Measurements from ENCODE around the gene ZMYND15. TPM values are rescaled to one million over a fixed set of nuclear protein-coding genes. Genes with fewer than 3 reads are reported as not detected.

ZMYND15 gene
- total and polyA plus RNA-seq, 2 experiments from 2014 or later: 0.16 to 0.32 TPM

DNA sequence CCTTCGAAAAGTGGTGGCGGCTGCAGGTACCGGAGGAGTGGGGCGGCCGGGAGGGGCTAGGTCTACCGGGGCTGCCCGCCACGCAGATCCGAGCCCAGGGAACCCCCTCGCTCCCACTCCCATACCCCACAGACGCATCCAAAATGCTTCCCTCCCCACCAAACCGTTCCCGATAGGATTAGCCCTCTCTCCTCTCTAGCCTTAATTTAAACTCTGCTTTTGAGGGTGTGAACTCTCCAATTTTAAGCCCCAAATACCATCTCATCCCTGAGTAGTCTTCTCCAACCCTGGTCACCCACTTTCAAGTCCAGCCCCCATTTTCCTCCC lies 355 bp downstream of the ZMYND15 start:
- Histone ChIP-seq H3K27me3 (replicated peaks; ENCODE audit: insufficient read depth) (peaks cover 6% of the 10 kb centered on the region; the same call in 1 of the 2 replicates), H3K4me3 (peak overlapping the region; percentile 78), H3K79me2 (ENCODE audit: insufficient read depth) (no peaks in the 10 kb centered on the region), H4K20me1 (ENCODE audit: insufficient read depth) (no peaks in the 10 kb centered on the region), H3K27ac (no peak overlapping the region), H3F3A (ENCODE audit: insufficient read depth) (no peaks in the 10 kb centered on the region), H3K9me3 (ENCODE audit: low read depth) (no peaks in the 10 kb centered on the region), H3K4me2 (ENCODE audit: unreplicated experiment) (peak overlapping the region; percentile 70), H2AFZ (peak overlapping the region; percentile 87; the same call in 1 of the 2 replicates), H3K4me1 (ENCODE audit: insufficient read depth) (no peaks in the 10 kb centered on the region; the same call in 1 of the 2 replicates), H3K9me2 (ENCODE audit: insufficient read depth) (no peaks in the 10 kb centered on the region), H3K9ac (peak overlapping the region; percentile 59; the same call in 1 of the 2 replicates), H3K36me3 (ENCODE audit: low read depth) (no peaks in the 10 kb centered on the region)
- in situ Hi-C loops (cut with MboI): no loop called here
- no peak for DNase-seq
- no peak for TF ChIP-seq EZH2 (IDR thresholded peaks at IDR 0.05; ENCODE audit: insufficient read depth, poor library complexity, severe bottlenecking)
- TF ChIP-seq EZH2phosphoT487 (IDR thresholded peaks at IDR 0.05; ENCODE audit: insufficient read depth, low read depth): no peak
- WGBS, 2 experiments (ENCODE audit: low coverage in 1 of 2, low lambda C conversion rate in 2 of 2, missing lambda C conversion rate in 2 of 2): 5 to 9% methylated on average over 11 to 13 of the region's 13 CpGs

DNA sequence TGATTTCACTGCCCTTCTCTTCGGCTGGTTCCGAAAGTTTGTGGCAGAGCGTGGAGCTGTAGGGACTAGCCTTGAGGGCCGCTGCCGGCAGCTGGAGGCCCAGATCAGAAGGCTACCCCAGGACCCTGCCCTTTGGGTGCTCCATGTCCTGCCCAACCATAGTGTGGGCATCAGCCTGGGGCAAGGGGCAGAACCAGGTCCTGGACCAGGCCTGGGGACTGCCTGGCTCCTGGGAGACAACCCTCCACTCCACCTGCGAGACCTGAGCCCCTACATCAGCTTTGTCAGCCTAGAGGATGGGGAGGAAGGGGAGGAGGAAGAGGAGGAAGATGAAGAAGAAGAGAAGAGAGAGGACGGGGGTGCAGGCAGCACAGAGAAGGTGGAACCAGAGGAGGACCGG lies 951 bp downstream of the ZMYND15 start:
- Histone ChIP-seq H3K9me2 (ENCODE audit: insufficient read depth) (no peaks in the 10 kb centered on the region), H3K79me2 (ENCODE audit: insufficient read depth) (no peaks in the 10 kb centered on the region), H3K4me1 (ENCODE audit: insufficient read depth) (no peaks in the 10 kb centered on the region; the same call in 1 of the 2 replicates), H2AFZ (no peak overlapping the region), H3K9ac (no peak overlapping the region), H3K36me3 (ENCODE audit: low read depth) (no peaks in the 10 kb centered on the region), H3F3A (ENCODE audit: insufficient read depth) (no peaks in the 10 kb centered on the region), H3K4me2 (ENCODE audit: unreplicated experiment) (no peak overlapping the region), H3K27me3 (replicated peaks; ENCODE audit: insufficient read depth) (peaks cover 6% of the 10 kb centered on the region; the same call in 1 of the 2 replicates), H4K20me1 (ENCODE audit: insufficient read depth) (no peaks in the 10 kb centered on the region), H3K9me3 (ENCODE audit: low read depth) (no peaks in the 10 kb centered on the region), H3K27ac (no peak overlapping the region), H3K4me3 (no peak overlapping the region)
- 88 to 96% methylated on average over 7 to 8 of the region's 8 CpGs for WGBS, 2 experiments (ENCODE audit: low coverage in 1 of 2, low lambda C conversion rate in 2 of 2, missing lambda C conversion rate in 2 of 2)
- TF ChIP-seq EZH2 (IDR thresholded peaks at IDR 0.05; ENCODE audit: insufficient read depth, poor library complexity, severe bottlenecking) (no peak), EZH2phosphoT487 (IDR thresholded peaks at IDR 0.05; ENCODE audit: insufficient read depth, low read depth) (no peak)
- in situ Hi-C loops (cut with MboI): no loop called here
- DNase-seq: no peak

DNA sequence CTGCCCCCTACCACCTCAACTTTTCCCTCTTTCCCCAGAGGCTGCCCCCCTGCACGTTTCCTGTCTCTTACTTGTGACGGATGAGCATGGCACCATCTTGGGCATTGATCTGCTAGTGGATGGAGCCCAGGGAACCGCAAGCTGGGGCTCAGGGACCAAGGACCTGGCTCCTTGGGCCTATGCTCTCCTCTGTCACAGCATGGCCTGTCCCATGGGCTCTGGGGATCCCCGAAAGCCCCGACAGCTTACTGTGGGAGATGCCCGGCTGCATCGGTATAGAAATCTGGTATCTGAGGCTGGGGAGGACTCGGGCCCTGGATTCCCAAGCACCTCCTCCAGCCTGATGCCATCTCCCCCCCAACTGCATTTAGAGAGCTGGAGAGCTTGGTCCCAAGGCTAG lies 1.9 kb downstream of the ZMYND15 start:
- Histone ChIP-seq H3K4me2 (ENCODE audit: unreplicated experiment) (no peak overlapping the region), H2AFZ (no peak overlapping the region), H3K4me1 (ENCODE audit: insufficient read depth) (no peaks in the 10 kb centered on the region), H3K4me3 (no peak overlapping the region), H3K9me3 (ENCODE audit: low read depth) (no peaks in the 10 kb centered on the region), H3K9me2 (ENCODE audit: insufficient read depth) (no peaks in the 10 kb centered on the region), H3K27ac (no peak overlapping the region), H3K9ac (no peak overlapping the region), H3F3A (ENCODE audit: insufficient read depth) (no peaks in the 10 kb centered on the region), H4K20me1 (ENCODE audit: insufficient read depth) (no peaks in the 10 kb centered on the region), H3K36me3 (ENCODE audit: low read depth) (no peaks in the 10 kb centered on the region), H3K79me2 (ENCODE audit: insufficient read depth) (no peaks in the 10 kb centered on the region), H3K27me3 (replicated peaks; ENCODE audit: insufficient read depth) (peaks cover 6% of the 10 kb centered on the region; the same call in 1 of the 2 replicates)
- DNase-seq: no peak
- WGBS, 2 experiments (ENCODE audit: low coverage in 1 of 2, low lambda C conversion rate in 2 of 2, missing lambda C conversion rate in 2 of 2): 96 to 98% methylated on average over 8 of the region's 8 CpGs
- no peak for TF ChIP-seq EZH2phosphoT487 (IDR thresholded peaks at IDR 0.05; ENCODE audit: insufficient read depth, low read depth)
- no peak for TF ChIP-seq EZH2 (IDR thresholded peaks at IDR 0.05; ENCODE audit: insufficient read depth, poor library complexity, severe bottlenecking)
- in situ Hi-C loops (cut with MboI): no loop called here

DNA sequence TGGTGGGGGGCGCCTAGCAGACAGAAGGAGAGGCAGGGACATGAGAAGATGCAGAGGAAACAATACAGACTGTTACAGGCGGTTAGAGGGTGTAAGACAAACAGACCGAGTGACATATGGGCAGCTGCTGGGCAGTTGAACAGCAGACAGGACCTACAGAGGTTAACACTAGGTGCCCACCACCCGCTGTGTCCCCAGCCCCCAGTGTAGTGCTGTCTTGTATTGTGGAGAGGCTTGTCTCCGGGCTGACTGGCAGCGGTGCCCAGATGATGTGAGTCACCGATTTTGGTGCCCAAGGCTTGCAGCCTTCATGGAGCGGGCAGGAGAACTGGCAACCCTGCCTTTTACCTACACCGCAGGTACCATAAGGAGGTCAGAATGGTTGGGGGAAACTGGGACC lies 2.5 kb downstream of the ZMYND15 start:
- no peaks in the 10 kb centered on the region for H3K9me3 ChIP-seq (ENCODE audit: low read depth)
- no peaks in the 10 kb centered on the region for H4K20me1 ChIP-seq (ENCODE audit: insufficient read depth)
- 92 to 95% methylated on average over 9 of the region's 9 CpGs for whole genome bisulfite sequencing, 2 experiments (ENCODE audit: low coverage in 1 of 2, low lambda C conversion rate in 2 of 2, missing lambda C conversion rate in 2 of 2)
- H3K36me3 ChIP-seq (ENCODE audit: low read depth): no peaks in the 10 kb centered on the region
- no peak overlapping the region for H2AFZ ChIP-seq
- in situ Hi-C loops (cut with MboI): no loop called here
- no peaks in the 10 kb centered on the region for H3K9me2 ChIP-seq (ENCODE audit: insufficient read depth)
- no peaks in the 10 kb centered on the region for H3F3A ChIP-seq (ENCODE audit: insufficient read depth)
- no peak overlapping the region for H3K4me2 ChIP-seq (ENCODE audit: unreplicated experiment)
- no peak overlapping the region for H3K9ac ChIP-seq
- TF ChIP-seq EZH2 (IDR thresholded peaks at IDR 0.05; ENCODE audit: insufficient read depth, poor library complexity, severe bottlenecking) (no peak), EZH2phosphoT487 (IDR thresholded peaks at IDR 0.05; ENCODE audit: insufficient read depth, low read depth) (no peak)
- H3K79me2 ChIP-seq (ENCODE audit: insufficient read depth): no peaks in the 10 kb centered on the region
- DNase-seq: no peak
- peaks cover 6% of the 10 kb centered on the region; the same call in 1 of the 2 replicates for H3K27me3 ChIP-seq (replicated peaks; ENCODE audit: insufficient read depth)
- H3K4me3 ChIP-seq: no peak overlapping the region
- H3K4me1 ChIP-seq (ENCODE audit: insufficient read depth): no peaks in the 10 kb centered on the region
- no peak overlapping the region for H3K27ac ChIP-seq

DNA sequence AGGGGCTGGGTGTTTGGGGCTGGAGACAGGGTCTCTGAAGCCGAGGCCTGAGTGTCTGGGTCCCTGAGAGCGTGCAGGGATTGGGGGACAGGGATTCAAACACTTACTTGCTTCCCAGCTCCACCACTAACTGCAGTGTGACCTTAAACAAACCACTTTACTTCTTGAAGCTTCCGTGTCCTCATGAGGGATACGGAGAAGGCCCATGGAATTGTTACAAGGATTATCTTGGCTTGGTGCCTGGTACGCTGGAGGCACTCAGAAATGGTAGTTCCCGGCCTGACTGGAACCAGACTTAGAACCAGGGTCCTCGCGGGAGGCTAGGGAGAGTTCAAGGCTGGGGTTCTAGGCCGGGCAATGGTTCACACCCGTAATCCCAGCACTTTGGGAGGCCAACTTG lies 3.0 kb downstream of the ZMYND15 start:
- Histone ChIP-seq H3K79me2 (ENCODE audit: insufficient read depth) (no peaks in the 10 kb centered on the region), H3K4me3 (no peak overlapping the region), H3F3A (ENCODE audit: insufficient read depth) (no peaks in the 10 kb centered on the region), H3K9me3 (ENCODE audit: low read depth) (no peaks in the 10 kb centered on the region), H3K9me2 (ENCODE audit: insufficient read depth) (no peaks in the 10 kb centered on the region), H3K4me1 (ENCODE audit: insufficient read depth) (no peaks in the 10 kb centered on the region), H4K20me1 (ENCODE audit: insufficient read depth) (no peaks in the 10 kb centered on the region), H3K27me3 (replicated peaks; ENCODE audit: insufficient read depth) (peaks cover 6% of the 10 kb centered on the region; the same call in 1 of the 2 replicates), H3K4me2 (ENCODE audit: unreplicated experiment) (no peak overlapping the region), H3K36me3 (ENCODE audit: low read depth) (no peaks in the 10 kb centered on the region), H3K9ac (no peak overlapping the region), H3K27ac (no peak overlapping the region), H2AFZ (no peak overlapping the region)
- WGBS, 2 experiments (ENCODE audit: low coverage in 1 of 2, low lambda C conversion rate in 2 of 2, missing lambda C conversion rate in 2 of 2): 75 to 80% methylated on average over 9 of the region's 10 CpGs
- no peak for DNase-seq
- in situ Hi-C loops (cut with MboI): no loop called here
- TF ChIP-seq EZH2 (IDR thresholded peaks at IDR 0.05; ENCODE audit: insufficient read depth, poor library complexity, severe bottlenecking): no peak
- no peak for TF ChIP-seq EZH2phosphoT487 (IDR thresholded peaks at IDR 0.05; ENCODE audit: insufficient read depth, low read depth)

Measured in GM23248 (cell line).